ENCODE measurements around the gene SAMD4A.

The SAMD4A gene

DNA sequence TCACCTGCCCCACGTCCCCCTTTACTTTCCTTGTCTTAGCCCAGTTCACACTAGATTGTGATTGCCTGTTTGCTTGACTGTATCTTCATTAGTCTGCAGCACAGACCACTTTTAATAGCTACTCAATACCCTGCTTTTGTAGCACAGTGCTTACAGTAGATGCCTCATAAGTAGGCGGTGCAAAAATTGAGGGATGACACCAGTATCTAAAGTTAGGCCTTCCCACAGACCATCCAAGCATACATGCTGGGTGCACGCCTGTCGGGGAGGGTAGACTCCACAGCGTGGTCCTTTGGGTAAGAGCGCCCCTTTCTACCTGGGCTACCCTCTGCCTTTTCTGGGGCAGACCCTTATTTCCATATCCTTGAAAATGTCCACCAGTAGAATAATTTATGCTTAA lies 194.9 kb downstream of the SAMD4A start:
- TF ChIP-seq, protein P1, sequence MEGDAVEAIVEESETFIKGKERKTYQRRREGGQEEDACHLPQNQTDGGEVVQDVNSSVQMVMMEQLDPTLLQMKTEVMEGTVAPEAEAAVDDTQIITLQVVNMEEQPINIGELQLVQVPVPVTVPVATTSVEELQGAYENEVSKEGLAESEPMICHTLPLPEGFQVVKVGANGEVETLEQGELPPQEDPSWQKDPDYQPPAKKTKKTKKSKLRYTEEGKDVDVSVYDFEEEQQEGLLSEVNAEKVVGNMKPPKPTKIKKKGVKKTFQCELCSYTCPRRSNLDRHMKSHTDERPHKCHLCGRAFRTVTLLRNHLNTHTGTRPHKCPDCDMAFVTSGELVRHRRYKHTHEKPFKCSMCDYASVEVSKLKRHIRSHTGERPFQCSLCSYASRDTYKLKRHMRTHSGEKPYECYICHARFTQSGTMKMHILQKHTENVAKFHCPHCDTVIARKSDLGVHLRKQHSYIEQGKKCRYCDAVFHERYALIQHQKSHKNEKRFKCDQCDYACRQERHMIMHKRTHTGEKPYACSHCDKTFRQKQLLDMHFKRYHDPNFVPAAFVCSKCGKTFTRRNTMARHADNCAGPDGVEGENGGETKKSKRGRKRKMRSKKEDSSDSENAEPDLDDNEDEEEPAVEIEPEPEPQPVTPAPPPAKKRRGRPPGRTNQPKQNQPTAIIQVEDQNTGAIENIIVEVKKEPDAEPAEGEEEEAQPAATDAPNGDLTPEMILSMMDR (IDR thresholded peaks at IDR 0.05; ENCODE audit: low read depth, low read length, missing control alignments): no peak
- no peak overlapping the region for H3K4me3 ChIP-seq (ENCODE audit: low read depth, low read length)
- DNase-seq (ENCODE audit: low read depth): no peak

DNA sequence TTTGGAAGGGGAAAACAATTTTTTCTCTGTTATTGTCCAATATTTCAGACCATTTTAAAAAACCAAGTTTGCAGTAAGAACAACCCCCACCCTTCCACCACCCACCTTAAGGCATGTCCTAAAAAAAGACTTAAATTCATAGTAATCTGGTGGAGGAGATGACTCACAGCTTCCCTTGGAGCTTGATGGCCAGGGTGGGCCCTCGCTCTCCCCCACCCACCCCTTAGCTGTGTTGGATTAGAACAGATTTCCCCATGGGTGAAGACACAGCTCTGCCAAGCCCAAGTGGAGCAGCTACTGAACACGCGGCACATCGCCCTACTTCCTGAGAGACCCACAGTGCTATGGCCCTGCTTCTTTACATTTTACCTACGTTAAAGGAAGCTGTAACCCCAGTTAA lies 195.4 kb downstream of the SAMD4A start:
- H3K4me3 ChIP-seq (ENCODE audit: low read depth, low read length): no peak overlapping the region
- TF ChIP-seq, protein P1 (IDR thresholded peaks at IDR 0.05; ENCODE audit: low read depth, low read length, missing control alignments): no peak
- DNase-seq (ENCODE audit: low read depth): no peak

GRCh38 chr14:54763761-54764160 lies 196.8 kb downstream of the SAMD4A start:
- TF ChIP-seq, protein P1 (IDR thresholded peaks at IDR 0.05; ENCODE audit: low read depth, low read length, missing control alignments): no peak
- DNase-seq (ENCODE audit: low read depth): no peak

DNA sequence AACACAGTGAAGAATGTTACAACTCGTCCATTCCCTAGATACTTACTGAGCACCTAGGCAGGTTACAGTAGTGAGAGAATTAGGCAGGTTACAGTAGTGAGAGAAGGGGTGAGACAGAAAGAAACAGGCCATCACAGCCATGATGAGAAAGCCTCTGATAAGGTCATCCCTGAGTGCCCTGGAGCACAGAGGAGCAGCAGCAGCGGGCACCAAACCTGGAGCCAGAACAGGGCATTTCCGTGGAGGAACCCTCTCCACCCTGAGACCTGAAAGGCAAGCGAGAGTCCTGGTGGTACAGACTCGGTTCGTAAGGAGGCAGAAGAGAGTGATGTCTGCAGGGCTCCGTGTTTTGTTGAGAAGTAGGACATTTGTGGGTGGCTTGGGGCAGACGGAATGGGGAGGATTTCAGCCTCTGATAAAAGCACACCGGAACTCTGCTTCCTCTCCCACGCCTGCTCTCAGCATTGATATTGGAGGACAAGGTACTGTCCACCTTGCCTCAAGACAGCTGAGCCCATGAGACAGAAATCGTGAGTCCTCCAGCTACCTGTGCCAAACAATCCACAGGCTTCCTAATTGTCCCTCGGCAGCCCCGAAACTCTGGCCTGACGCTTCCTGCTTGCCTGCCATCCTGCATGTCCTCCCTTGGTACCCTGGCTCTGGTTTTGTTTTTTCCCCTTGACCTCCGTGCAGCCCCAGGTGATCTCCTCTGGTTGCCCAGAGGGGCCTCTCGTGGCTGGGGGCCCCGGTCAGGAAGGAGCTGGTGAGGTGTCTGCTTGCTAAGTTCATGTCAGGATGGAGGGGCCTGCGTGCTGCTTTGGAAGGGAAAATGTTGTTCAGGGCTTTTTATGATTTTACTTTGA lies 199.6 kb downstream of the SAMD4A start:
- TF ChIP-seq, protein P1 (IDR thresholded peaks at IDR 0.05; ENCODE audit: low read depth, low read length, missing control alignments): no peak
- no peak for DNase-seq (ENCODE audit: low read depth)
- H3K4me3 ChIP-seq (ENCODE audit: low read depth, low read length): no peak overlapping the region

More at GRCh38 chr14:54763761-54764160, 196.8 kb downstream of the SAMD4A start:
- no peak overlapping the region for H3K4me3 ChIP-seq (ENCODE audit: low read depth, low read length)

DNA sequence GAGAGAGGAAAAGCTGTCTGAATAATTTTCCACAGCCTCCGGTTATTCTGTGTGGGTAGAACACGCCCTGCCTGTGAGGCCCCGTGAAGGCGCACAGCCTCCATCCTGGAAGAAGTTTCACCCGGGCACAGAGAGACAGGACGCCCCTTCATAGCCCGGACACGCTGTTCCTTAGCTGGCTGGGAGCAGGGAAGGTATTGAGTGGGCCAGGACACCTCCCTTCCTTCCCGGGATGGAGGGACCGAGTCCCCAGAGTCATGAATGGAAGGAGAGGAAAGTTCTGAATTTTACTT lies 200.2 kb downstream of the SAMD4A start:
- TF ChIP-seq, protein P1 (IDR thresholded peaks at IDR 0.05; ENCODE audit: low read depth, low read length, missing control alignments): no peak
- no peak overlapping the region for H3K4me3 ChIP-seq (ENCODE audit: low read depth, low read length)
- no peak for DNase-seq (ENCODE audit: low read depth)

DNA sequence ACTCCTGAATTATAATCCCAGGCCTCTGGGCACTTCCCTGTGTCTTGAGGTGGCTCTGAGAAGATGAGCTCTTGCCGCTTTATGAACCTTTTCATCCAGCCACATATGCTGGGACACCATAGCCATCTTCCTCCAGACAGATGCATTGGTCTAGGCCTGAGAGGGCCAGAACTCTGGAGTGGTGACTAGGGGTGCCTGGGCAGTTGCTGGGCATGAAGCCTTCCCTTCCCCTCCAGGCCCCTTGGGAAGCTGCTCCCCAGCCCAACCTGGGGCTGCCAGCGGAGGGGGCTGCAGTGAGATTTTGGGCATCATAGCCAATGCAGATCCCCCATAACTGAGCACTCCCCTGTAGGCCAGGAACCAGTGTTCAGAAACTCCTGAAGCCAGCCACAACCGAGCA lies 200.5 kb downstream of the SAMD4A start:
- TF ChIP-seq, protein P1 (IDR thresholded peaks at IDR 0.05; ENCODE audit: low read depth, low read length, missing control alignments): no peak
- DNase-seq (ENCODE audit: low read depth): no peak
- H3K4me3 ChIP-seq (ENCODE audit: low read depth, low read length): no peak overlapping the region
